IMR-90 (cell line): ENCODE data around the gene NTMT2. TPM values are rescaled to one million over a fixed set of nuclear protein-coding genes. Genes with fewer than 3 reads are reported as not detected.

Experiments
- ATAC-seq: fragments of 200-7000 bp; cut with Tn5 transposase; 2 replicates; pipeline ENCODE4 v1.9.1; 2020; ENCODE audit warnings: low read depth, mild to moderate bottlenecking, moderate library complexity
- BruUV-seq: library from RNA; stranded (reverse); fragments of 400-500 nt; replicated peaks from 2 replicates; lab custom pipeline; 2021; lab: Mats Ljungman, UMichigan
- CTCF ChIA-PET: fragments of 300-600 bp; formaldehyde crosslinking; extraction: SDS; loops from one replicate; lab custom pipeline; 2021; ENCODE audit warnings: antibody characterized with exemption; lab: Yijun Ruan, JAX
- POLR2A ChIA-PET: fragments of 300-600 bp; sonication (Branson Sonifier 250); formaldehyde crosslinking; loops from one replicate; lab custom pipeline; 2022; ENCODE audit warnings: antibody characterized with exemption; ENCODE audit not compliant: unreplicated experiment; lab: Charles Lee
- DNase-seq: peaks from one replicate; pipeline ENCODE4 v3.0.0; 2013
- H2AFZ ChIP-seq: replicated peaks from 2 replicates; pipeline ENCODE3; 2013; ENCODE audit warnings: low read length, mild to moderate bottlenecking; ENCODE audit not compliant: poor library complexity
- H2AK5ac ChIP-seq: 2 replicates; pipeline ENCODE4 v1.6.1; 2013; ENCODE audit warnings: low read depth, low read length, inconsistent platforms
- H2AK9ac ChIP-seq: replicated peaks from 2 replicates; pipeline ENCODE3; 2013; ENCODE audit warnings: mild to moderate bottlenecking, low read depth, low read length, moderate library complexity; ENCODE audit not compliant: poor library complexity
- H2BK120ac ChIP-seq: 2 replicates; pipeline ENCODE4 v1.6.1; 2013; ENCODE audit warnings: low read depth, low read length, inconsistent platforms
- H2BK15ac ChIP-seq: 3 replicates; pipeline ENCODE4 v1.6.1; 2013; ENCODE audit warnings: low read depth, low read length, inconsistent platforms
- H2BK20ac ChIP-seq: 2 replicates; pipeline ENCODE4 v1.6.1; 2013; ENCODE audit warnings: low read depth, mild to moderate bottlenecking, inconsistent platforms, low read length, moderate library complexity
- H2BK5ac ChIP-seq: 2 replicates; pipeline ENCODE4 v1.6.1; 2013; ENCODE audit warnings: mild to moderate bottlenecking, low read depth, low read length, inconsistent platforms; ENCODE audit not compliant: poor library complexity, severe bottlenecking
- H3K14ac ChIP-seq: replicated peaks from 2 replicates; pipeline ENCODE4 v1.6.1; 2013; ENCODE audit warnings: low read depth, low read length, inconsistent platforms
- H3K18ac ChIP-seq: 2 replicates; pipeline ENCODE4 v1.6.1; 2013; ENCODE audit warnings: low read depth, low read length, control low read depth
- H3K23ac ChIP-seq: 2 replicates; pipeline ENCODE4 v1.6.1; 2013; ENCODE audit warnings: low read depth, low read length, inconsistent platforms
- H3K27ac ChIP-seq: 2 replicates; pipeline ENCODE4 v1.5.1; 2013; ENCODE audit warnings: mild to moderate bottlenecking, control low read depth, low read length; ENCODE audit not compliant: insufficient read depth
- H3K27me3 ChIP-seq: 2 replicates; pipeline ENCODE4 v1.6.1; 2013; ENCODE audit warnings: low read length; ENCODE audit not compliant: control insufficient read depth, insufficient read depth
- H3K36me3 ChIP-seq: 2 replicates; pipeline ENCODE4 v1.6.1; 2013; ENCODE audit warnings: low read length, mixed read lengths; ENCODE audit not compliant: control insufficient read depth, insufficient read depth
- H3K4ac ChIP-seq: 2 replicates; pipeline ENCODE4 v1.6.1; 2013; ENCODE audit warnings: low read depth, low read length, inconsistent platforms
- H3K4me1 ChIP-seq: 2 replicates; pipeline ENCODE4 v1.6.1; 2013; ENCODE audit warnings: low read length, mixed read lengths; ENCODE audit not compliant: control insufficient read depth, insufficient read depth
- H3K4me2 ChIP-seq: 2 replicates; pipeline ENCODE4 v1.6.1; 2013; ENCODE audit warnings: low read depth, mild to moderate bottlenecking, control low read depth, low read length, moderate library complexity
- H3K4me3 ChIP-seq: 2 replicates; pipeline ENCODE4 v1.5.1; 2013; ENCODE audit warnings: low read depth, mild to moderate bottlenecking, control low read depth, low read length, moderate library complexity; ENCODE audit not compliant: insufficient read depth
- H3K56ac ChIP-seq: 2 replicates; pipeline ENCODE4 v1.6.1; 2013; ENCODE audit warnings: low read length, inconsistent platforms; ENCODE audit not compliant: insufficient read depth; ENCODE audit errors: extremely low read depth
- H3K79me1 ChIP-seq, 2 experiments: 2 replicates each; pipeline ENCODE4 v1.6.1; 2013; ENCODE audit warnings: low read length in 2 of 2, inconsistent platforms in 1 of 2, low read depth in 1 of 2
- H3K9ac ChIP-seq: 2 replicates; pipeline ENCODE4 v1.6.1; 2013; ENCODE audit warnings: low read depth, low read length, control low read depth
- H3K9me1 ChIP-seq: 2 replicates; pipeline ENCODE4 v1.6.1; 2013; ENCODE audit warnings: low read length, inconsistent platforms; ENCODE audit not compliant: insufficient read depth
- H3K9me3 ChIP-seq: 2 replicates; pipeline ENCODE4 v1.6.1; 2013; ENCODE audit warnings: low read length; ENCODE audit not compliant: control insufficient read depth, insufficient read depth
- H4K20me1 ChIP-seq: 2 replicates; pipeline ENCODE4 v1.6.1; 2013; ENCODE audit warnings: low read length, inconsistent platforms; ENCODE audit not compliant: insufficient read depth
- H4K5ac ChIP-seq: 2 replicates; pipeline ENCODE4 v1.6.1; 2013; ENCODE audit warnings: mild to moderate bottlenecking, low read depth, low read length, control low read depth
- H4K8ac ChIP-seq, 2 experiments: 2 replicates each; pipeline ENCODE4 v1.6.1; 2013; ENCODE audit warnings: low read depth in 2 of 2, low read length in 2 of 2, control low read depth in 1 of 2, inconsistent platforms in 1 of 2
- H4K91ac ChIP-seq: 2 replicates; pipeline ENCODE4 v1.6.1; 2013; ENCODE audit warnings: low read depth, low read length, inconsistent platforms; ENCODE audit not compliant: insufficient read depth
- BHLHE40 ChIP-seq: fragments of 150-350 bp; IDR thresholded peaks from 2 replicates; pipeline ENCODE4 v1.6.1; 2016; ENCODE audit warnings: mild to moderate bottlenecking, low read depth, low read length
- CEBPB ChIP-seq: IDR thresholded peaks from 2 replicates; pipeline ENCODE4 v1.6.1; 2012; ENCODE audit warnings: low read depth, low read length, improper control_type of control experiment
- CHD1 ChIP-seq: IDR thresholded peaks from 2 replicates; pipeline ENCODE4 v1.6.1; 2012; ENCODE audit warnings: low read depth, low read length, improper control_type of control experiment
- FOS ChIP-seq: fragments of 150-350 bp; IDR thresholded peaks from 2 replicates; pipeline ENCODE4 v1.6.1; 2016; ENCODE audit warnings: low read depth, low read length
- RAD21 ChIP-seq: IDR thresholded peaks from 2 replicates; pipeline ENCODE4 v1.6.1; 2012; ENCODE audit warnings: low read length, improper control_type of control experiment
- RCOR1 ChIP-seq: IDR thresholded peaks from 2 replicates; pipeline ENCODE4 v1.6.1; 2012; ENCODE audit warnings: mild to moderate bottlenecking, low read length, improper control_type of control experiment; ENCODE audit not compliant: insufficient replicate concordance
- RFX5 ChIP-seq: IDR thresholded peaks from 2 replicates; pipeline ENCODE4 v1.8.0; 2012; ENCODE audit warnings: low read depth, mild to moderate bottlenecking, low read length, moderate library complexity
- WGBS, 2 experiments: methylation state at CpG; one replicate each; pipeline versions ENCODE4 v1.1.5 to v1.1.7; 2013; ENCODE audit warnings: missing lambda C conversion rate in 2 of 2; ENCODE audit not compliant: insufficient read length in 1 of 2; ENCODE audit errors: extremely low coverage in 2 of 2; 5-methylcytosine and 5-hydroxymethylcytosine counted together
- dilution Hi-C: fragments of 300-500 bp; cut with HindIII; formaldehyde crosslinking; loops from one replicate; pipeline ENCODE4 v1.14.3; 2018; ENCODE audit warnings: low sequenced_read_pairs; ENCODE audit not compliant: unreplicated experiment
- in situ Hi-C: fragments of 300-500 bp; cut with MboI; formaldehyde crosslinking; loops from 3 replicates; pipeline ENCODE4 v1.14.3; 2019; ENCODE audit warnings: low sequenced_read_pairs, inconsistent platforms, mixed read lengths
- intact Hi-C: fragments of 100-400 bp; cut with micrococcal nuclease; formaldehyde crosslinking; loops from 2 replicates; pipeline ENCODE4 v1.10.0; 2022
- polyA plus RNA-seq, 3 experiments: library from polyadenylated mRNA; depleted of rRNA; stranded (reverse); fragments of >200 nt; gene quantifications; 2 replicates each; pipeline ENCODE4 v1.2.3, GENCODE V29; 2012; ENCODE audit warnings: low replicate concordance in 1 of 3
- total RNA-seq: library from RNA; depleted of rRNA; stranded (reverse); fragments of >200 nt; gene quantifications from 2 replicates; pipeline ENCODE4 v1.2.3, GENCODE V29; 2012

Gene NTMT2
- total and polyA plus RNA-seq, 2 of the 4 experiments (the other 2 are of a cell fraction): not detected

DNA sequence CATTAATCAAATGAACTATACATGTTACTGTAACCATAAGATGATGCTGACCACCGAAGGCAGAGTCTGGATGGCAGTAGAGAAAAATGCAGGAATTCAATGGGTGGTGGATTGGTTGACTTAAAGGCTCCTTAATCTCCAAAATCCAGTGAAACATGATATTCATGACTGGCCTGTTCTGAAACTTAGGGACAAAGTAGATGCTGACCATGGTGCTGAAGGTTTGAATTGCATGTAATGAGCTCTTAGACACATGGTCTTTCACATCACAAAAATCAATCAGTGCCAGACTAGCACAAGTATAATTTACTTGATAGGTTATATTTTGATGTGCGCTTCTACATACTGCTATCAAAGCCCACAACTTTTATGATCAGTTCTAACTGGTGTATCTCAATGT, 30.9 kb upstream of the NTMT2 start:
- in situ Hi-C loops: no loop called here
- Histone ChIP-seq H3K4me1 (no peaks in the 10 kb centered on the region), H3K4ac (no peak overlapping the region), H2BK15ac (no peak overlapping the region), H2BK20ac (no peak overlapping the region), H3K4me3 (no peak overlapping the region), H2BK5ac (no peak overlapping the region), H2BK120ac (no peak overlapping the region), H3K14ac (no peak overlapping the region), H2AK9ac (no peak overlapping the region), H3K27me3 (no peaks in the 10 kb centered on the region), H4K91ac (no peak overlapping the region), H3K9ac (no peak overlapping the region), H3K9me1 (no peaks in the 10 kb centered on the region), H3K56ac (no peak overlapping the region), H2AK5ac (no peak overlapping the region), H3K18ac (no peak overlapping the region), H2AFZ (no peak overlapping the region), H3K79me1 (no peaks in the 10 kb centered on the region), H3K36me3 (no peaks in the 10 kb centered on the region), H4K8ac (no peak overlapping the region), H3K4me2 (no peak overlapping the region), H3K27ac (no peak overlapping the region), H4K5ac (no peak overlapping the region), H3K9me3 (no peaks in the 10 kb centered on the region; the same call in 1 of the 2 replicates), H3K23ac (no peak overlapping the region), H4K20me1 (no peaks in the 10 kb centered on the region)
- no TSS peak for BruUV-seq
- DNase-seq (peak; percentile 51), ATAC-seq (no peak)
- CTCF ChIA-PET: interaction anchor here (1.3 kb wide), 1 partner anchor 13 kb away, joined by 4 read pairs; no protein-coding TSS in a partner anchor
- WGBS, 2 experiments: no CpG with 5 or more reads among the region's 2 CpGs
- TF ChIP-seq FOS: no peak
- no peak for TF ChIP-seq RAD21
- TF ChIP-seq RCOR1: no peak
- no peak for TF ChIP-seq RFX5
- no peak for TF ChIP-seq BHLHE40
- no peak for TF ChIP-seq CEBPB
- no peak for TF ChIP-seq CHD1
- POLR2A ChIA-PET: no interaction called here
- intact Hi-C loops: no loop called here
- dilution Hi-C loops: no loop called here
